CD4-positive, alpha-beta T cell treated with Interleukin-17A for 4 hours (primary cell): Measurements from ENCODE around the gene IBTK.
A peak's percentile ranks its signal among the peaks of the same experiment; 100 is the strongest.
"Not testable (repeated sequence)": the region's sequence is repeated elsewhere in the genome, so short reads cannot be mapped to it uniquely, and the experiment has no call there.

Experiments
- DNase-seq: peaks from one replicate; pipeline ENCODE4 v3.0.0-alpha.2; 2020; ENCODE audit warnings: mixed read lengths

Gene IBTK

GRCh38 chr6:82246802-82247504, 591 bp downstream of the IBTK start:
- DNase-seq = no peak

DNA sequence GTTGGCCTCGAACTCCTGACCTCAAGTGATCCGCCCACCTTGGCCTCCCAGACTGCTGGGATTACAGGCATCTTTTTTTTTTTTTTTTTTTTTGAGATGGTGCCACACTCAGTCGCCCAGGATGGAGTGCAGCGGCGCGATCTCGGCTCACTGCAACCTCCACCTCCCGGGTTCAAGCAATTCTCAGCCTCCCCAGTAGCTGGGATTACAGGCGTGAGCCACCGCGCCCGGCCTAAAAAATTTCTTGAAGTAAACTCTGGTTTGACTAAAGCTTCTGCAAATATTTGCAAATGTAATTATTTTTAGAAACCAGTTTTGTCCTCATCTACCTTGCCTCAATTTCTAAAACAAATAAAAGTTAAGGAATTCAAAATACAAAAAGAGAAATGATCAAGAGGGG, 1.2 kb downstream of the IBTK start:
- peak; percentile 11 for DNase-seq

- DNase-seq = no peak
Measured at GRCh38 chr6:82245376-82245775, 2.2 kb downstream of the IBTK start.

- DNase-seq = no peak
Measured at GRCh38 chr6:82243884-82244283, 3.7 kb downstream of the IBTK start.

- DNase-seq = no peak
Measured at GRCh38 chr6:82240186-82240585, 7.4 kb downstream of the IBTK start.

DNA sequence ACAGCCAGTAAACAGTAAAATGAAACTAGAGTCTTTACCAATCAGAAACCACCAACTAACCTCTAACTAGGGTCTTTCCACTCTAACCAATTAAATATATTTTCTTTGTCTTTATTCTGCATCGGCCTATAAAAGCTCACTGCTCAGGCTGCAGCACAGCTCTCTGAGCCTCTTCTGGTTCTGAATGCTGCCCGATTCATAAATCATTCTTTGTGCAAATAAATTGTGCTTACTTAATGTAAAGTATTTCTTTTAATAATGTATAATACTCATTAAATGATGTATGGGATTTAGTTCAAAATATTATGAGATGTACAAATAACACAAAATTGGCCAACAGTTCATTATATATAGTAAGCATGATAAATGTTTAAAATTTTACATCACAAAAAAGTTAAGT, 7.9 kb downstream of the IBTK start:
- no peak for DNase-seq

DNA sequence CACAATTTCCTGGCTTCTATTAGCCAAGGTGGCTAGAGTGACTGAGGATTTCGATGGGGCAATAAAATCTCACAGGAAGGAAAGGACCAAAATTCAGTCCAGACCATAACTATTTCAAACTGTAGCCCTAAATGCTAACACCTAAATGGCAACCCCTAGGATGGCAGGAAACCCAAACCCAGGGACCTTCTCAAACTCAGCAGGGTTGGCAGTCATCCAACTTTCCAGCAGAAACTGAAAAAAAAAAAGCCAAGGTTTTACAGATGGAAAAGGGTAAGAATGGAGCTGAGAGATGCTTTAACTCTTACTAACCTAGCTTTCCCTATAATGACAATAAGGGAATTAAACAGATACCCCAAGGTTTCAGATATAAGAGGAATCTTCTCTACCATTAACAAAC, 10.5 kb downstream of the IBTK start:
- no peak for DNase-seq

DNA sequence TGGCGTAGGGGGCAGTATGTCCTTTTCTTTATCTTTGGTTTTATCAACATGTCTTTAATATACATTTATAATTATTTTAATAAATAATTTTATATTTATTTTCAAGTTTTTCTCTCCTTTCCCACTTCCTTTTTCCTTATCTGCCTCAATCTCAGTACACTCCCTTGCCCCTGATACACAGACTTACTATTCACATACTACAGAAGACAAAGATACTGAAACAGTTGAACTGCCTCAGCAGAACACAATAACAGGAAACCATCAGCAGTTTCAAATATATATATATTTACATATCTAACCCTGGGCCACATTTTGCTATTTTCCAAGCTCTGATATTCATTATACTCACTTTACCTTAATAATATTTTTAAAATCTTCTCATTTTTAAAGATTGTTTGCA, 19.8 kb downstream of the IBTK start:
- no peak for DNase-seq

- DNase-seq = no peak
Measured at GRCh38 chr6:82220167-82220566, 27.4 kb downstream of the IBTK start.

GRCh38 chr6:82217018-82217586, 30.4 kb downstream of the IBTK start:
- DNase-seq = no peak

DNA sequence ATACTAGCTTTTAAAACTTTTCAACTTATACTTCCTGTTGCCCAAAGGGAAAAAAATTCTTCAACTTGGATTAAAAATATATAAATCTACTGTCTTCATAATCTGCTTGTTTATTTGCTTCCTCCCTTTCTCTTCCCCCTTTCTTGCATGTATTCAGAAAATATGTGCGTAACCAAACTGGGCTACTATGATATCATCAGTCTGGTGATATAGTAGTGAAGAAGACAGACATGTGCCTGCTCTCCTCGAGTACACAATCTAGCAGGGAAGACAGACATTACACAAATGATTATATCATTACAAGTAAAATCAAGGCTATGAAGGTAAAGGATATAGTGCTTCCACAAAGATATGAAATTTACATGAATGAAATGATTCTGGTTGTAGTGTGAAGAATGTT, 31.0 kb downstream of the IBTK start:
- no peak for DNase-seq

DNA sequence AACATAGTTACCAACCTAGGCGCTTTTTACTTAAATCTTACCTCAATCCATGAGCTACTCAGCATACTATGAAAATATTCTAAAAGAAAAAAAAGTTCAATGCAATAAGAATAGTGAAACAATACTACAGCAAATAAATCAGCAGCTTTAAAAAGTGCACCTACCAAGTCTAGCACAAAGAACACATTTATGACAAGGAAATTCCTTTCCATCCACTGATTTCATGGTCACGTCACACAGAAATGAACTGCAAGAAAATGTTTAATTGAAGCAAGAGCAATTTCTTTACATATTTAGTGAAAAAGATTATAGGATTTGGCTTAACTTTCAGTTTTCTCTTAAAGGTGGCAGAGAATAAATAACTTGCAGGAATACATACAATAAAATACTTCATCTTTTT, 36.2 kb downstream of the IBTK start:
- no peak for DNase-seq

DNA sequence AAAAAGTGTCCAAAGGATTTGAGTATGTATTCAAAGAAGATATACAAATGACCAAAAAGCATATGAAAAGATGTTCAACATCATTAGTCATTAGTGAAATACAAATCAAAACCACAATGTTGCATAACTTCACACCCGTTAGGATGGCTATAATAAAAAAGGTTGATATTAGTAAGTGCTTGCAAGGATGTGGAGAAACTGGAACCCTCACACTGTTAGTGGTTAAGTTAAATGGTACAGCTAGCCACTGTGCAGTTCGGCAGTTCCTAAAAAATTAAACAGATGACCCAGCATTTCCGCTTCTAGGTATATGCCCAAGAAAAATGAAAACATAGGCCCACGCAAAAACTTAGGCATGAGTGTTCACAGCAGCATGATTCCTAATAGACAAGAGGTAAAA, 38.6 kb downstream of the IBTK start:
- no peak for DNase-seq

GRCh38 chr6:82205930-82206392, 41.6 kb downstream of the IBTK start:
- no peak for DNase-seq

- DNase-seq = no peak
Measured at GRCh38 chr6:82204020-82204419, 43.5 kb downstream of the IBTK start.

DNA sequence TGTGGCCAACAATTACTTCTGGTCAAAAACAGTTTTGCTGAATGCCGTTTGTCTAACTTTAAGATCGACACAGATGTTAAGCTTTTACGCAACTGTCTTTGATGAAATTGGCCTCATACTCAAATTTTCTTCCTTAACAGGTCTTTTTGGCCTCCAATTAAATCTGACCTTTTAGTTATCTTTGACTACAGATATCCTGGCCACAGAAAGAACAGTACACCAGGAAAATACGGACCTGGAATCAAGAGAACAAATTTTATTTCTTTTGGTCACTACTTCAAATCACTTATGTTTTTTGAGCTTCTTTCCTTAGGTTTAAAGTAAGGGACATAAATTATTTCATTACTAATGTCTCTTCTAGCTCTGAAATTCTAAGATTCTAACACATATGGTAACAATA, 49.8 kb downstream of the IBTK start:
- DNase-seq = no peak

DNA sequence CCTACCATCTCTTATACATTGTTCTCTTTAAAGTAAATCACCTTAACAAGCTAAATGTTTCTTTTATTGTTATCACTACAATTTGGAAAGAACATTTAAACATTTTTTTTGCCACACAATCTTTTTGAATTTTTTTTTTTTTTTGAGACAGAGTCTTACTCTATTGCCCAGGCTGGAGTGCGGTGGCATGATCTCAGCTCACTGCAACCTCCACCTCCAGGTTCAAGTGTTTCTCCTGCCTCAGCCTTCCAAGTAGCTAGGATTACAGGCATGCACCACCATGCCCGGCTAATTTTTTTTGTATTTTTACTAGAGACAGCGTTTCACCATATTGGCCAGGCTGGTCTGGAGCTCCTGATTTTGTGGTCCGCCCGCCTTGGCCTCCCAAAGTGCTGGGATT, 50.3 kb downstream of the IBTK start:
- not testable (repeated sequence) for DNase-seq

GRCh38 chr6:82196161-82196560, 51.4 kb downstream of the IBTK start:
- DNase-seq = no peak

- no peak for DNase-seq
Measured at GRCh38 chr6:82195619-82196018, 51.9 kb downstream of the IBTK start.

DNA sequence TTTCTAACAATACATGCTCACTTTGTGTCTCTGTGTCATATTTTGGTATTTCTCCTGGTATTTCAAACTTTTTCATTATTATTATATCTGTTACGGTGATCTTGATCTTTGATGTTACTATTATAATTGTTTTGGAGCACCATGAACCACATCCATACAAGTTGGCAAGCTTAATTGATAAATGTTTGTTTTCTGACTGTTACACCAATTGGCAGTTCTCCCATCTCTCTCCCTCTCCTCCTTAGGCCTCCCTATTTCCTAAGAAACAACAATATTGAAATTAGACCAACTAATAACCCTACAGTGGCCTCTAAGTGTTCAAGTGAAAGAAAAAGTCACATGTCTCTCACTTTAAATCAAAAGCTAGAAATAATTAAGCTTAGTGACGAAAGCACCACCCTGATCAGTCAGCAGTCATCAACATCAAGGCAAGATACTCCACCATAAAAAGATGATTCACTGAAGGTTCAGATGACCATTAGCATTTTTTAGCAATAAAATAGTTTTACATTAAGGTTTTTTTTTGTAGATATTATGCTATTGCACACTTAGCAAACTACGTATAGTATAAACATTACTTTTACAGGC, 61.5 kb downstream of the IBTK start:
- DNase-seq = no peak

DNA sequence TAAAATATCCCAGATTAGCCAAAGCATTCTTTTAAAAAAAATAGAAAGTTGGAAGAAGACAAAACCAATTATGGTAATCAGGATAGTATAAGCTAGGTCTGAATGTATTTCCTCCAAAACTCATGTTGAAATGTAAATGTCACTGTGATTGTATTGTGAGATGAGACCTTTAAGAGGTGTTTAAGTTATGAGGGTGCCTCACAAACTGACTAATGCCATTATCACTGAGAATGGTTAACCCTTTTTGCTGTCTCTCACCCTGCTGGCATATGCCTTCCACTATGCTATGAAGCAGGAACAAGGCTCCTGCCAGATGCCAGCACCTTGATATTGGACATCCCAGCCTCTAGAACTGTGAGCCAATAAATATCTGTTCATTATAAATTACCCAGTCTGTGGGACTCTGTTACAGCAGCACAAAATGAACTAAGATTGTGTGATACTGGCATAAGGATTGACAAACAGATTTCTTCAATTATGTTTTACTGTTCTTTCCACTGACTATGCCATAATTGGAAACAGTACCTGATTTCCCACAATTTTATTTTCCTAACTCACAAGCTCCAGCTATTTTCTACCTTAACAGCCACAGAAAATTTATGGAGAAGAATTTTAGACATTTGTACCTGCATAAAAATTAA, 63.8 kb downstream of the IBTK start:
- no peak for DNase-seq

GRCh38 chr6:82182756-82183155, 64.8 kb downstream of the IBTK start:
- DNase-seq = no peak

DNA sequence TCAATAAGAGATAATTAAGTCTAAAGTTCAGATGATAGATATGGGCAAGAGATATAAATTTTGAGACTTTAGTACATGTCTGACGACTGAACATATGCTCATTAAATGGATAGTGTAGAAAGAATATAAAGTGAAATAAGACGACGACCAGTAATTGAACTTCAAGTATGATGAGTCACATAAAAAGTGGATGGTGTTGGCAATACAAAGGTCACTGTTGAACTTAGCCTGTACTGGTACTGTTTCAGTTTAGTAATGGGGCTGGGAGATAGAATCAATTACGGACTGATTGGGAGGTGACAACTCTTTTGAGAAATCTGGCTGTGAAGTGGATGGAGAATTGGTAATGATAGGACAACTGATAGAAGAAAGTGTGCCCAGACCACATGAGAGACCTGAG, 68.1 kb downstream of the IBTK start:
- DNase-seq = no peak

DNA sequence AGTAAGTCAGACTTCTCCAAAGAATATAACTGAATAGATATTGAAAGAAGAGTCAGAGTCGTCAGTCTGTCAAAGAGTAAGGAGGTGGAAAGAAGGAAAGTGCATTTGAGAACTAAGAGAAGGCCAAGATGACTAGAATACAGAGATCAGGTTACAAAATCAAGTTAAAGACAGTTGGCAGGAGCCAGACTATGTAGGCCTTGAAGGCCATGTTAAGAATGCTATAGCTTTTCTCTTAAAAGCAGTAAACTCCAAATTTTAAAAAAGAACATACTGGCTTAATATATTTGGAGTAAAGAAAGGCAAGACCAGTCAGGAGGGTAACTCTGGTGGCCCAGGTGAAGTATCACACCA, 68.8 kb downstream of the IBTK start:
- DNase-seq = no peak
